ENCODE results near the gene RWDD4. TPM values are rescaled to one million over a fixed set of nuclear protein-coding genes. Genes with fewer than 3 reads are reported as not detected.

RWDD4 gene
- total RNA-seq, 4 donors from 2014 or later, result 11.3 to 33.8 (median 13.2) TPM

- Histone ChIP-seq H3K36me3 (no peaks in the 10 kb centered on the region), H3K4me3 (peak overlapping the region in 2 of 4 donors; percentile 1 to 18), H3K27ac (no peak overlapping the region), H3K27me3 (no peaks in the 10 kb centered on the region), H3K4me1 (no peaks in the 10 kb centered on the region), H3K9me3 (no peaks in the 10 kb centered on the region)
- DNase-seq, result no peak
- TF ChIP-seq POLR2A (IDR thresholded peaks at IDR 0.05), result no peak
- TF ChIP-seq, protein P1, sequence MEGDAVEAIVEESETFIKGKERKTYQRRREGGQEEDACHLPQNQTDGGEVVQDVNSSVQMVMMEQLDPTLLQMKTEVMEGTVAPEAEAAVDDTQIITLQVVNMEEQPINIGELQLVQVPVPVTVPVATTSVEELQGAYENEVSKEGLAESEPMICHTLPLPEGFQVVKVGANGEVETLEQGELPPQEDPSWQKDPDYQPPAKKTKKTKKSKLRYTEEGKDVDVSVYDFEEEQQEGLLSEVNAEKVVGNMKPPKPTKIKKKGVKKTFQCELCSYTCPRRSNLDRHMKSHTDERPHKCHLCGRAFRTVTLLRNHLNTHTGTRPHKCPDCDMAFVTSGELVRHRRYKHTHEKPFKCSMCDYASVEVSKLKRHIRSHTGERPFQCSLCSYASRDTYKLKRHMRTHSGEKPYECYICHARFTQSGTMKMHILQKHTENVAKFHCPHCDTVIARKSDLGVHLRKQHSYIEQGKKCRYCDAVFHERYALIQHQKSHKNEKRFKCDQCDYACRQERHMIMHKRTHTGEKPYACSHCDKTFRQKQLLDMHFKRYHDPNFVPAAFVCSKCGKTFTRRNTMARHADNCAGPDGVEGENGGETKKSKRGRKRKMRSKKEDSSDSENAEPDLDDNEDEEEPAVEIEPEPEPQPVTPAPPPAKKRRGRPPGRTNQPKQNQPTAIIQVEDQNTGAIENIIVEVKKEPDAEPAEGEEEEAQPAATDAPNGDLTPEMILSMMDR (IDR thresholded peaks at IDR 0.05), result no peak
Observed at GRCh38 chr4:183636503-183636902, 22.5 kb downstream of the RWDD4 start.

DNA sequence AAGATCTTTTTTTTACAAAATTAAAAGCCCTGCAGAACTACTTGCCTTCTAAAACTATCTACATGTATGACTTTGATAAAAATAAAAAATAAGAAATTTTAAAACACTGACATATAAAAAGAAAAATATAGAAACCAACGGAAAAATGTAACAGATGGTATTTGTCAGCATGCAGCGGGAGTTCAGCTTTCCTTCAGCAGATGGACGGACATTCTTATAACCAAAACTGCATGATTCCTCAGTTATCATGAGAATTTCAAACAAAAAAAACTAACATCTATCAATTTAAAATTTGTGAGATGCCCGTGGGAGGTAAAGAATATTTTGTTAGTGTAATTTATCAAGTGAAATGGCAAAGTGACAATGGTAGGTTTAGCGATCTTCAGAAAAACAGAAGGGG is 23.2 kb downstream of the RWDD4 start:
- no peaks in the 10 kb centered on the region for H3K9me3 ChIP-seq
- no peaks in the 10 kb centered on the region for H3K27me3 ChIP-seq
- H3K4me1 ChIP-seq, result no peaks in the 10 kb centered on the region
- TF ChIP-seq, protein P1 (IDR thresholded peaks at IDR 0.05), result no peak
- no peak for TF ChIP-seq POLR2A (IDR thresholded peaks at IDR 0.05)
- no peak overlapping the region for H3K4me3 ChIP-seq
- H3K36me3 ChIP-seq, result no peaks in the 10 kb centered on the region
- H3K27ac ChIP-seq, result no peak overlapping the region
- no peak for DNase-seq

DNA sequence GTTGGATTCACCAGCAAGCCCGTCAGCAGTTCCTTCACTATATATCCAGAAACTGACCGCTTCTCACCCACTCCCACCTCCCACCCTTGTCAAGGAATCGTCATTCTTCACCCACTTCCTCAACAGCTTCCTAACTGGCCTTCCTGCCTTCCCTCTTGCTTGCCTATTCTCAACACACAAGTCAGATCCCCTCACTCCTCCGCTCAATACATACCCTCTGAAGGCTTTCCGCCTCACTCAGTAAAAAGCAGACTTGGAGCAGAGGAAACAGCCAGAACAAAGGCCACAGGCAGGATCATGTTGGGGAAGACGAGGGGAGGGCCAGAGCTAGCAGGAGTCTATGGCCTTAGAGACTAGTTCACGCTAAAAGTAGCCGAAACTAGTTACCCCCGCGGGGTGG is 23.7 kb downstream of the RWDD4 start:
- no peak overlapping the region for H3K4me3 ChIP-seq
- H3K36me3 ChIP-seq, result no peaks in the 10 kb centered on the region
- no peaks in the 10 kb centered on the region for H3K4me1 ChIP-seq
- H3K27ac ChIP-seq, result no peak overlapping the region
- H3K9me3 ChIP-seq, result no peaks in the 10 kb centered on the region
- H3K27me3 ChIP-seq, result no peaks in the 10 kb centered on the region
- DNase-seq, result no peak
- TF ChIP-seq, protein P1 (IDR thresholded peaks at IDR 0.05), result no peak
- TF ChIP-seq POLR2A (IDR thresholded peaks at IDR 0.05), result no peak

- no peak for DNase-seq
- no peaks in the 10 kb centered on the region for H3K27me3 ChIP-seq
- H3K4me3 ChIP-seq, result no peak overlapping the region
- no peaks in the 10 kb centered on the region for H3K36me3 ChIP-seq
- H3K27ac ChIP-seq, result no peak overlapping the region
- no peaks in the 10 kb centered on the region for H3K4me1 ChIP-seq
- no peaks in the 10 kb centered on the region for H3K9me3 ChIP-seq
- TF ChIP-seq, protein P1 (IDR thresholded peaks at IDR 0.05), result no peak
- TF ChIP-seq POLR2A (IDR thresholded peaks at IDR 0.05), result no peak
Observed at GRCh38 chr4:183633476-183634400, 25.2 kb downstream of the RWDD4 start.

DNA sequence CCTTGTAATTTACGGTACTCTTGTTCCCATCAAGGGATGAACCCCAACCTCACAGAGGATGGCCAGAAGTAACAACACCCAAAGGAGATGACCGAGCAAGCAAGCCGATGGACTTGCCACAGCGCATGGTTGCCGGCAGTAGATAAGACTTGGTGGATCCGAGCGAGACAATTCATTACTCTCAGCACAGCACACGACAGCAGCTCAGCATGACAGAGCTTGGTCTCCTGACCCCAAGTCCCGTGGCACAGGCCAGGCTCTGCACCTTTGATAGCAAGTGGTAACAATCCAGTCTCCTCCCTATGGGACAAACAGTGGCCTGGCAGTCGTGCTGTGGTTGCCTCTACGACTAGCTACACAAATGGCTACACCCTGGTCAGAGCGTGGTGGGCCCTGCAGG is 26.3 kb downstream of the RWDD4 start:
- TF ChIP-seq POLR2A (IDR thresholded peaks at IDR 0.05), result no peak
- TF ChIP-seq, protein P1 (IDR thresholded peaks at IDR 0.05), result no peak
- no peaks in the 10 kb centered on the region for H3K9me3 ChIP-seq
- no peak overlapping the region for H3K4me3 ChIP-seq
- H3K4me1 ChIP-seq, result no peaks in the 10 kb centered on the region
- no peak for DNase-seq
- H3K27me3 ChIP-seq, result no peaks in the 10 kb centered on the region
- H3K27ac ChIP-seq, result no peak overlapping the region
- no peaks in the 10 kb centered on the region for H3K36me3 ChIP-seq
